HCT116 (cell line): ENCODE data around the gene MSH2. TPM values are rescaled to one million over a fixed set of nuclear protein-coding genes. Genes with fewer than 3 reads are reported as not detected.
"Not testable (repeated sequence)": the region's sequence is repeated elsewhere in the genome, so short reads cannot be mapped to it uniquely, and the experiment has no call there.

ENCODE experiments used
- ATAC-seq: fragments of 200-7000 bp; cut with Tn5 transposase; 2 replicates; pipeline ENCODE4 v1.9.1; 2020; ENCODE audit warnings: mild to moderate bottlenecking, moderate library complexity
- BruUV-seq: library from RNA; stranded (reverse); fragments of 400-500 nt; replicated peaks from 2 replicates; lab custom pipeline; 2021; lab: Mats Ljungman, UMichigan
- CTCF ChIA-PET: fragments of 300-600 bp; sonication (Branson Sonifier 250); formaldehyde crosslinking; loops from one replicate; lab custom pipeline; 2021; ENCODE audit warnings: antibody characterized with exemption; lab: Charles Lee
- POLR2A ChIA-PET: fragments of 300-600, 350-600 bp; sonication (Branson Sonifier 250); formaldehyde crosslinking; loops from one replicate; lab custom pipeline; 2021; ENCODE audit warnings: antibody characterized with exemption; lab: Charles Lee
- RAD21 ChIA-PET, 2 experiments: fragments of 300-600 bp; sonication (Branson Sonifier 250); formaldehyde crosslinking; loops; one replicate each; lab custom pipeline; 2023; ENCODE audit warnings: low total read pairs in 2 of 2; ENCODE audit not compliant: uncharacterized antibody in 2 of 2, unreplicated experiment in 2 of 2, low non-redundant PET in 1 of 2; lab: Charles Lee
- DNase-seq: peaks from one replicate; pipeline ENCODE4 v3.0.0-alpha.2; 2010; ENCODE audit warnings: low read depth, low spot score
- H2AFZ ChIP-seq: fragments of 200-600 bp; shearing (Covaris generic), sonication (generic); 2 replicates; pipeline ENCODE4 v1.6.1; 2017; ENCODE audit warnings: low read depth, mixed run types, mixed read lengths, antibody characterized with exemption, low read length; ENCODE audit not compliant: poor library complexity, severe bottlenecking
- H3K27ac ChIP-seq: 2 replicates; pipeline ENCODE4 v1.5.1; 2012; ENCODE audit warnings: low read depth, low read length
- H3K27me3 ChIP-seq: fragments of 200-600 bp; sonication (generic); 2 replicates; pipeline ENCODE4 v1.6.1; 2016; ENCODE audit warnings: mixed run types, low read length, mixed read lengths; ENCODE audit not compliant: insufficient read depth
- H3K36me3 ChIP-seq, 2 experiments: fragments of 200-500 bp in 1 of 2; fragments of 200-600 bp in 1 of 2; sonication (Bioruptor generic) in 1 of 2; sonication (generic) in 1 of 2; 2 replicates each; pipeline versions ENCODE4 v1.5.1 to v1.6.1; 2014 to 2016; ENCODE audit warnings: low read length in 2 of 2, inconsistent platforms in 1 of 2, mixed read lengths in 1 of 2, mixed run types in 1 of 2; ENCODE audit not compliant: insufficient read depth in 2 of 2, control insufficient read depth in 1 of 2
- H3K4me1 ChIP-seq, 2 experiments: fragments of 200-600 bp in 1 of 2; sonication (generic) in 1 of 2; 2 replicates each; pipeline versions ENCODE4 v1.5.1 to v1.6.1; 2012 to 2017; ENCODE audit warnings: low read length in 2 of 2, inconsistent platforms in 1 of 2, mild to moderate bottlenecking in 1 of 2, mixed read lengths in 1 of 2, mixed run types in 1 of 2, moderate library complexity in 1 of 2; ENCODE audit not compliant: insufficient read depth in 2 of 2, control insufficient read depth in 1 of 2
- H3K4me2 ChIP-seq: fragments of 200-600 bp; sonication (generic); 2 replicates; pipeline ENCODE4 v1.6.1; 2017; ENCODE audit warnings: mixed run types, low read length, mixed read lengths
- H3K4me3 ChIP-seq, 2 experiments: fragments of 200-600 bp in 1 of 2; sonication (generic) in 1 of 2; replicated peaks in 1 of 2; 2 replicates each; pipeline ENCODE4 v1.5.1; 2011 to 2016; ENCODE audit warnings: low read length in 2 of 2, control low read depth in 1 of 2, low read depth in 1 of 2, mild to moderate bottlenecking in 1 of 2, mixed read lengths in 1 of 2, mixed run types in 1 of 2
- H3K79me2 ChIP-seq: fragments of 200-600 bp; sonication (generic); 2 replicates; pipeline ENCODE4 v1.6.1; 2017; ENCODE audit warnings: mild to moderate bottlenecking, mixed run types, low read length, moderate library complexity, mixed read lengths; ENCODE audit not compliant: insufficient read depth
- H3K9ac ChIP-seq: fragments of 200-600 bp; sonication (generic); 2 replicates; pipeline ENCODE4 v1.6.1; 2016; ENCODE audit warnings: low read length, mixed read lengths
- H3K9me2 ChIP-seq: fragments of 200-600 bp; sonication (generic), shearing (Covaris generic); 2 replicates; pipeline ENCODE4 v1.6.1; 2017; ENCODE audit warnings: mixed run types, mild to moderate bottlenecking, moderate library complexity; ENCODE audit not compliant: insufficient read depth
- H3K9me3 ChIP-seq, 2 experiments: fragments of 200-500 bp in 1 of 2; fragments of 200-600 bp in 1 of 2; sonication (Bioruptor generic) in 1 of 2; sonication (generic) in 1 of 2; 2 replicates each; pipeline ENCODE4 v1.6.1; 2014 to 2017; ENCODE audit warnings: low read length in 2 of 2, mixed read lengths in 2 of 2, inconsistent platforms in 1 of 2, low read depth in 1 of 2, mild to moderate bottlenecking in 1 of 2, mixed run types in 1 of 2, moderate library complexity in 1 of 2; ENCODE audit not compliant: control insufficient read depth in 1 of 2, insufficient read depth in 1 of 2
- H4K20me1 ChIP-seq: fragments of 200-600 bp; sonication (generic), shearing (Covaris generic); 2 replicates; pipeline ENCODE4 v1.6.1; 2017; ENCODE audit warnings: mixed run types, mild to moderate bottlenecking, moderate library complexity; ENCODE audit not compliant: insufficient read depth
- ATF3 ChIP-seq: IDR thresholded peaks from 2 replicates; pipeline ENCODE4 v1.6.1; 2012
- CEBPB ChIP-seq: IDR thresholded peaks from 2 replicates; pipeline ENCODE4 v1.6.1; 2012; ENCODE audit warnings: low read depth
- ELF1 ChIP-seq: IDR thresholded peaks from 2 replicates; pipeline ENCODE4 v1.6.1; 2012; ENCODE audit warnings: low read depth, borderline replicate concordance
- EZH2phosphoT487 ChIP-seq: fragments of 200-600 bp; IDR thresholded peaks from 2 replicates; pipeline ENCODE4 v1.6.1; 2018; ENCODE audit warnings: antibody characterized with exemption, borderline replicate concordance
- JUND ChIP-seq: IDR thresholded peaks from 2 replicates; pipeline ENCODE4 v1.6.1; 2012
- MAX ChIP-seq: IDR thresholded peaks from 2 replicates; pipeline ENCODE4 v1.6.1; 2012
- POLR2A ChIP-seq: IDR thresholded peaks from 2 replicates; pipeline ENCODE4 v1.7.0; 2011; ENCODE audit warnings: borderline replicate concordance; ENCODE audit not compliant: insufficient read depth, insufficient read length; ENCODE audit errors: extremely low read depth
- REST ChIP-seq: IDR thresholded peaks from 2 replicates; pipeline ENCODE4 v1.6.1; 2012; ENCODE audit warnings: low read depth
- SIN3A ChIP-seq: IDR thresholded peaks from 2 replicates; pipeline ENCODE4 v1.6.1; 2012; ENCODE audit warnings: low read depth
- SP1 ChIP-seq: IDR thresholded peaks from 2 replicates; pipeline ENCODE4 v1.6.1; 2012; ENCODE audit warnings: low read depth
- SRF ChIP-seq: IDR thresholded peaks from 2 replicates; pipeline ENCODE4 v1.6.1; 2012; ENCODE audit warnings: low read depth
- ZBTB33 ChIP-seq: IDR thresholded peaks from 2 replicates; pipeline ENCODE4 v1.6.1; 2011; ENCODE audit warnings: mild to moderate bottlenecking, low read length, moderate library complexity; ENCODE audit not compliant: insufficient replicate concordance; ENCODE audit errors: extremely low read depth
- ZFX ChIP-seq: fragments of 450-650 bp; IDR thresholded peaks from 2 replicates; pipeline ENCODE4 v1.6.1; 2017
- ZNF274 ChIP-seq: fragments of 200-500 bp; sonication (Bioruptor generic); IDR thresholded peaks from 2 replicates; pipeline ENCODE4 v1.6.1; 2014; ENCODE audit warnings: mild to moderate bottlenecking, low read depth, low read length, inconsistent platforms
- intact Hi-C: fragments of 100-400 bp; cut with micrococcal nuclease; formaldehyde crosslinking; loops from 2 replicates; pipeline ENCODE4 v1.10.0; 2022
- total RNA-seq: library from RNA; stranded (reverse); gene quantifications from one replicate; pipeline ENCODE4 v1.2.1, GENCODE V29; 2021; ENCODE audit not compliant: unreplicated experiment

Gene MSH2
- total RNA-seq, 1 experiment from 2014 or later: 54.9 TPM

GRCh38 chr2:47414682-47415458, 11.9 kb downstream of the MSH2 start (continued):
- TF ChIP-seq SP1: no peak

- Histone ChIP-seq H3K27me3 (no peaks in the 10 kb centered on the region), H3K9me2 (no peaks in the 10 kb centered on the region), H3K9ac (no peak overlapping the region), H3K4me3 (no peak overlapping the region), H3K4me1 (peaks cover 11 to 23% of the 10 kb centered on the region in 2 experiments; a peak in 3 of 4 replicates), H3K9me3 (no peaks in the 10 kb centered on the region), H3K4me2 (no peak overlapping the region), H4K20me1 (no peaks in the 10 kb centered on the region), H3K79me2 (peaks cover 8% of the 10 kb centered on the region; the same call in 1 of the 2 replicates), H3K27ac (no peak overlapping the region), H2AFZ (no peak overlapping the region), H3K36me3 (peaks cover 13 to 16% of the 10 kb centered on the region in 2 experiments; a peak in 3 of 4 replicates)
- BruUV-seq: no TSS peak
- intact Hi-C loops: no loop called here
- ChIA-PET CTCF (no interaction called here), POLR2A (no interaction called here), RAD21 (no interaction called here)
- DNase-seq (no peak), ATAC-seq (no peak)
- TF ChIP-seq REST (no peak), MAX (no peak), EZH2phosphoT487 (no peak), ZNF274 (no peak), ELF1 (no peak), ZBTB33 (no peak), POLR2A (no peak), SIN3A (no peak), ATF3 (no peak), JUND (no peak), SRF (no peak), SP1 (no peak), ZFX (no peak), CEBPB (no peak)
Measured at GRCh38 chr2:47420214-47420613, 17.3 kb downstream of the MSH2 start.

- H3K27ac ChIP-seq, H3K9me3 ChIP-seq, H3K4me3 ChIP-seq, BruUV-seq, H3K9me2 ChIP-seq, CTCF ChIA-PET, H3K4me2 ChIP-seq, H3K9ac ChIP-seq, DNase-seq, POLR2A ChIA-PET, intact Hi-C loops, ATAC-seq, H3K79me2 ChIP-seq, H4K20me1 ChIP-seq, H3K27me3 ChIP-seq, H2AFZ ChIP-seq, RAD21 ChIA-PET: not testable (repeated sequence)
- Histone ChIP-seq H3K36me3 (peaks cover 13 to 16% of the 10 kb centered on the region in 2 experiments; a peak in 3 of 4 replicates), H3K4me1 (peaks cover 11 to 23% of the 10 kb centered on the region in 2 experiments; a peak in 3 of 4 replicates)
Measured at GRCh38 chr2:47420683-47421082, 17.7 kb downstream of the MSH2 start.
